Osteoblast (primary cell): ENCODE data around the gene GCDH. TPM values are rescaled to one million over a fixed set of nuclear protein-coding genes. Genes with fewer than 3 reads are reported as not detected.

Source experiments
- DNase-seq: peaks from one replicate; pipeline ENCODE4 v3.0.0; 2011; ENCODE audit warnings: low spot score, mixed read lengths; ENCODE audit not compliant: insufficient read length; ENCODE audit errors: missing footprints
- H2AFZ ChIP-seq: 2 replicates; pipeline ENCODE4 v1.6.0; 2011; ENCODE audit warnings: mild to moderate bottlenecking, low read length
- H3K27ac ChIP-seq: 2 replicates; pipeline ENCODE4 v1.5.1; 2011; ENCODE audit warnings: mild to moderate bottlenecking, low read depth, low read length, moderate library complexity
- H3K27me3 ChIP-seq: 2 replicates; pipeline ENCODE4 v1.6.0; 2012; ENCODE audit warnings: mild to moderate bottlenecking, control low read depth, inconsistent platforms, low read length, moderate library complexity; ENCODE audit not compliant: insufficient read depth
- H3K36me3 ChIP-seq: 2 replicates; pipeline ENCODE4 v1.5.1; 2011; ENCODE audit warnings: mild to moderate bottlenecking, low read length, control low read depth, moderate library complexity; ENCODE audit not compliant: insufficient read depth
- H3K4me1 ChIP-seq: 2 replicates; pipeline ENCODE4 v1.5.1; 2011; ENCODE audit warnings: mild to moderate bottlenecking, low read length, control low read depth, moderate library complexity; ENCODE audit not compliant: insufficient read depth
- H3K4me2 ChIP-seq: 2 replicates; pipeline ENCODE4 v1.6.0; 2011; ENCODE audit warnings: mild to moderate bottlenecking, low read length; ENCODE audit not compliant: insufficient read depth
- H3K4me3 ChIP-seq: fragments of 200-600 bp; sonication (generic); 3 replicates; pipeline ENCODE4 v1.5.1; 2012; ENCODE audit warnings: mild to moderate bottlenecking, low read length, inconsistent platforms; ENCODE audit not compliant: insufficient read depth
- H3K79me2 ChIP-seq: 2 replicates; pipeline ENCODE4 v1.6.0; 2012; ENCODE audit warnings: mild to moderate bottlenecking, low read length, control low read depth, inconsistent platforms; ENCODE audit not compliant: insufficient read depth
- H3K9me3 ChIP-seq: 2 replicates; pipeline ENCODE4 v1.5.1; 2011; ENCODE audit warnings: low read depth, low read length, control low read depth
- H4K20me1 ChIP-seq: 2 replicates; pipeline ENCODE4 v1.6.0; 2012; ENCODE audit warnings: mild to moderate bottlenecking, low read length, control low read depth; ENCODE audit not compliant: insufficient read depth
- total RNA-seq: library from RNA; depleted of rRNA; stranded (reverse); fragments of >200 nt; gene quantifications from 2 replicates; pipeline ENCODE4 v1.2.3, GENCODE V29; 2012
- TF ChIP-seq, protein P1 (sequence below): IDR thresholded peaks from 2 replicates; pipeline ENCODE4 v1.5.1; 2011; ENCODE audit warnings: mild to moderate bottlenecking, low read depth, low read length, moderate library complexity; ENCODE audit errors: extremely low read depth

GCDH gene
- total RNA-seq, 1 donor: 31.1 TPM

DNA sequence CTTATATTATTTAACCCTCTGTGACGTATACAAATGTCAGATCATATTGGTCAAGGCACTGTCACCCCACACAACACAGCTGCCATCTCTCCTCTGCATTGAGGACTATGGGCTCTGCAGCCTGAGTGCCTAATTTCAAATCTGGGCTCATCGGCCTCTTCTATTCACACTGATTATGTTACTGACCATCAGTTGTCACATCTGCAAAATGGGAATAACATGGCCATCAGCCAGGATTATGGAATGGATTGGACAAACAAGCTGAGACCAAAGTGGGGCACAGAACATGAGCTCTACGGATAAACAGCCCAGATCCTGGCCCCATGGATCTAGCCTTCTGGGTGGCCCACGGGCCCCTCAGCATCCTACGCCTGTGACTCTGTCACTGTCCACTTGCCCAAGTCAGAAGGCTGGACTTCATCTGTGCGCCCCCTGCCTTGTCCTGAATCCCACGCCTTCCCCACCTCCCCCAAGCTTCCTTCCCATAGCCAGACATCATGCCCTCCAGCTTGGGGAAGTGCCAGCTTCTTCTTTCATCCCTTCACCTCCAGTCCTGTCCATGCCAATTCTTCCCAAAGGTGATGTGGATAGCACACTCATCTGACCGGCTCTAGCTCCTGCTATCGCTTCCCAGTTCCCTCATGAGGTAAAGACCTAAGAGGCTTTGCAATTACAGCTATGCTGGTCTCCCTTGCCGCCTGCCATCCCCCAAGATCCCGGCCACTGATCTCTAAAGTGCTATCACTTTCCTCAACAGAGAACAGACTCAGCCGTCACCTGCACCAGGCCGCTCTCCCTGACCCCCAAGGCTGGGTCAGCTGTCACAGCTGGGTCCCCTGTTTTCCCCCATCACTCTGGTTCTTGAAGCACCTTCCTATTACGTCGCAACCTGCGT, 41.7 kb downstream of the GCDH start:
- peaks cover 23% of the 10 kb centered on the region for H3K36me3 ChIP-seq
- H3K9me3 ChIP-seq: no peaks in the 10 kb centered on the region
- TF ChIP-seq, protein P1, sequence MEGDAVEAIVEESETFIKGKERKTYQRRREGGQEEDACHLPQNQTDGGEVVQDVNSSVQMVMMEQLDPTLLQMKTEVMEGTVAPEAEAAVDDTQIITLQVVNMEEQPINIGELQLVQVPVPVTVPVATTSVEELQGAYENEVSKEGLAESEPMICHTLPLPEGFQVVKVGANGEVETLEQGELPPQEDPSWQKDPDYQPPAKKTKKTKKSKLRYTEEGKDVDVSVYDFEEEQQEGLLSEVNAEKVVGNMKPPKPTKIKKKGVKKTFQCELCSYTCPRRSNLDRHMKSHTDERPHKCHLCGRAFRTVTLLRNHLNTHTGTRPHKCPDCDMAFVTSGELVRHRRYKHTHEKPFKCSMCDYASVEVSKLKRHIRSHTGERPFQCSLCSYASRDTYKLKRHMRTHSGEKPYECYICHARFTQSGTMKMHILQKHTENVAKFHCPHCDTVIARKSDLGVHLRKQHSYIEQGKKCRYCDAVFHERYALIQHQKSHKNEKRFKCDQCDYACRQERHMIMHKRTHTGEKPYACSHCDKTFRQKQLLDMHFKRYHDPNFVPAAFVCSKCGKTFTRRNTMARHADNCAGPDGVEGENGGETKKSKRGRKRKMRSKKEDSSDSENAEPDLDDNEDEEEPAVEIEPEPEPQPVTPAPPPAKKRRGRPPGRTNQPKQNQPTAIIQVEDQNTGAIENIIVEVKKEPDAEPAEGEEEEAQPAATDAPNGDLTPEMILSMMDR: no peak
- H2AFZ ChIP-seq: peak overlapping the region; percentile 95
- H3K27me3 ChIP-seq: no peaks in the 10 kb centered on the region
- H3K79me2 ChIP-seq: peaks cover 40% of the 10 kb centered on the region
- DNase-seq: peak; percentile 80
- peaks cover 12% of the 10 kb centered on the region for H3K4me1 ChIP-seq
- peak overlapping the region; percentile 98 for H3K4me3 ChIP-seq
- H3K27ac ChIP-seq: peak overlapping the region; percentile 83
- peaks cover 14% of the 10 kb centered on the region for H4K20me1 ChIP-seq
- H3K4me2 ChIP-seq: peak overlapping the region; percentile 99

DNA sequence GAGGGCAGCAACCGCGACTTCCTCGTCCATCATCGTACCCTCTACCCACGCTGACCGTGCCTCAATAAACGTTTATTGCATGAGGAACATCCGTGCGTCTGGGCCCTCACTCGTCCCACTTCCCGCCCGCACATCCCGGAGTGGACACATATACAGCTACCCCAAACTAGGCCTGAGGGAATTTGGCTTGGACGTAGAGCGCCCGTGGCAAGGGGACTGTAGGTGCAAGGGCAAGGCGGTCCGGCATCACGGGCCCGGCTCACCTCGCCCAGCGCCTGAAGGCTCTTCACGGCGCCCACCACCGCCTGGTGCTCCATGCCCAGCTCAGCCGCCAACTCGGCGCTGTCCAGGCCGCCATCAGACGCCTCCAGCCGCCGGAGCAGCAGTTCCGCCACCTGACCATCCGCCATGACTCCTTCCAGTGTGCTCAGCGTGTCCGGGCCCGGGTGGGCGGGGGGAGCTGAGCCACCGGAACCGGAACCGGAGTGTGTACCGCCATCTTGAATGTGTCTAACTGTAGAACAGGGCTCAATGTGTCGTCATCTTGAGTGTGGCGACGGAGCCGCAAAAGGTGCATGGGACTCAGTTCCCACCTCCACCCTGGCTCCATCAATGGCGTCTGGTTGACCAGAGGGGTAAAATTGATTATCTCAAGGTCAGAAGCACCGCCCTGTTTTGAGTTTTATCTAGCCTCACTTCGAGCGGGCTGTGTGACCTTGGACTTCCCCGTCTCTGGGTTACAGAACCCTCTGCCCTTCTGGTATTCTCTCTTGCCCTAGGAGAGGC, 42.5 kb downstream of the GCDH start, which contains the start of gene FARSA:
Gene FARSA (minus strand): TSS at position 425 of the 786 bp plus-strand sequence. CDS start 15 bp downstream, at position 410.
- Histone ChIP-seq H3K4me1 (peaks cover 18% of the 10 kb centered on the region), H3K9me3 (no peaks in the 10 kb centered on the region), H3K27ac (peak within 1 kb of the TSS; percentile 83), H4K20me1 (peaks cover 14% of the 10 kb centered on the region), H2AFZ (peak within 1 kb of the TSS; percentile 98), H3K36me3 (peaks cover 17% of the 10 kb centered on the region), H3K4me3 (peak within 1 kb of the TSS; percentile 98), H3K4me2 (peak within 1 kb of the TSS; percentile 99), H3K79me2 (peaks cover 41% of the 10 kb centered on the region), H3K27me3 (no peaks in the 10 kb centered on the region)
- DNase-seq: peak; percentile 97
- TF ChIP-seq, protein P1: no peak

GRCh38 chr19:12935071-12935470, 44.1 kb downstream of the GCDH start:
- Histone ChIP-seq H3K27me3 (no peaks in the 10 kb centered on the region), H4K20me1 (peaks cover 29% of the 10 kb centered on the region)

More at GRCh38 chr19:12935071-12935470, 44.1 kb downstream of the GCDH start:
- H3K36me3 ChIP-seq: peaks cover 10% of the 10 kb centered on the region
- no peaks in the 10 kb centered on the region for H3K9me3 ChIP-seq
- no peak overlapping the region for H3K4me2 ChIP-seq
- H3K79me2 ChIP-seq: peaks cover 53% of the 10 kb centered on the region
- H3K27ac ChIP-seq: no peak overlapping the region
- DNase-seq: no peak
- H2AFZ ChIP-seq: no peak overlapping the region
- H3K4me3 ChIP-seq: no peak overlapping the region
- peaks cover 25% of the 10 kb centered on the region for H3K4me1 ChIP-seq
- TF ChIP-seq, protein P1: no peak
